Transverse colon (tissue), 4 donors: ENCODE results near the gene CTTN. TPM values are rescaled to one million over a fixed set of nuclear protein-coding genes. Genes with fewer than 3 reads are reported as not detected.

Experiments
- DNase-seq: peaks from one replicate; pipeline ENCODE4 v3.0.0-alpha.2; 2019
- H3K27ac ChIP-seq, 4 donors: fragments of 200-600 bp; sonication (generic); 2 replicates each; pipeline ENCODE4 v1.5.1; 2016 to 2018; ENCODE audit warnings: inconsistent platforms in 4 of 4
- H3K27me3 ChIP-seq: fragments of 200-600 bp; sonication (generic); 2 replicates; pipeline ENCODE4 v1.5.1; 2017; ENCODE audit warnings: inconsistent platforms
- H3K36me3 ChIP-seq, 4 donors: fragments of 200-600 bp; sonication (generic); 2 replicates each; pipeline ENCODE4 v1.5.1; 2017 to 2019; ENCODE audit warnings: inconsistent platforms in 4 of 4
- H3K4me1 ChIP-seq, 4 donors: fragments of 200-600 bp; sonication (generic); 2 replicates each; pipeline ENCODE4 v1.5.1; 2017 to 2020; ENCODE audit warnings: inconsistent platforms in 4 of 4
- H3K4me3 ChIP-seq, 4 donors: fragments of 200-600 bp; sonication (generic); 1 replicate in 1 of 4; 2 replicates in 3 of 4; pipeline versions ENCODE4 v1.5.1 to v1.6.1; 2017 to 2019; ENCODE audit warnings: inconsistent platforms in 4 of 4
- H3K9me3 ChIP-seq, 2 donors: fragments of 200-600 bp; sonication (generic); 2 replicates each; pipeline ENCODE4 v1.5.1; 2017 to 2019; ENCODE audit warnings: inconsistent platforms in 2 of 2
- CTCF ChIP-seq, 5 experiments: fragments of 200-600 bp in 3 of 5; fragments of 450-650 bp in 2 of 5; sonication (generic) in 3 of 5; IDR thresholded peaks; 1 replicate in 2 of 5; 2 replicates in 3 of 5; pipeline ENCODE4 v1.5.1; 2016 to 2017; ENCODE audit warnings: antibody characterized with exemption in 5 of 5, inconsistent platforms in 3 of 5, mild to moderate bottlenecking in 2 of 5, moderate library complexity in 1 of 5
- EP300 ChIP-seq: sonication (generic); formaldehyde crosslinking; IDR thresholded peaks from one replicate; pipeline ENCODE4 v1.6.1; 2017; ENCODE audit warnings: antibody characterized with exemption, low read depth
- POLR2A ChIP-seq: fragments of 450-650 bp; IDR thresholded peaks from one replicate; pipeline ENCODE4 v1.6.1; 2016; ENCODE audit warnings: antibody characterized with exemption, mild to moderate bottlenecking, moderate library complexity
- POLR2AphosphoS5 ChIP-seq, 3 donors: sonication (generic); formaldehyde crosslinking; IDR thresholded peaks; one replicate each; pipeline ENCODE4 v1.6.1; 2016; ENCODE audit warnings: antibody characterized with exemption in 3 of 3
- WGBS, 2 donors: methylation state at CpG; one replicate each; pipeline ENCODE4 v1.1.5; 2018; ENCODE audit warnings: low coverage in 1 of 2; 5-methylcytosine and 5-hydroxymethylcytosine counted together
- in situ Hi-C, 4 donors: fragments of 200-750 bp; cut with MboI; loops; one replicate each; pipeline versions ENCODE4 v1.15.0 to v1.15.1; 2017; ENCODE audit warnings: low sequenced_read_pairs in 3 of 4, low pct_ligation_motif_present in 1 of 4, low pct_unique_long_range_greater_than_20kb in 1 of 4
- intact Hi-C: fragments of 100-400 bp; cut with DNase I; formaldehyde crosslinking; loops from one replicate; pipeline ENCODE4 v1.15.1; 2023; ENCODE audit warnings: low total_unique reads
- total RNA-seq, 4 donors: library from RNA; depleted of rRNA; stranded (reverse); fragments of >200 nt; gene quantifications; one replicate each; pipeline ENCODE4 v1.1.0, GENCODE V29; 2016

Gene CTTN
- total RNA-seq, 4 donors from 2014 or later, result 203 to 449 (median 365) TPM

- TF ChIP-seq EP300 (no peak), POLR2AphosphoS5 (IDR thresholded peaks at IDR 0.05) (no peak), POLR2A (no peak), CTCF (IDR thresholded peaks at IDR 0.05) (no peak)
- DNase-seq, result no peak
- Histone ChIP-seq H3K9me3 (no peaks in the 10 kb centered on the region), H3K27me3 (no peaks in the 10 kb centered on the region), H3K36me3 (peaks cover 0 to 37% (median 9%) of the 10 kb centered on the region in 4 donors), H3K4me1 (no peaks in the 10 kb centered on the region), H3K4me3 (no peak overlapping the region), H3K27ac (no peak overlapping the region)
- intact Hi-C loops, result no loop called here
- in situ Hi-C loops, result no loop called here
- WGBS, 2 donors, result 83 to 95% methylated on average over 4 to 11 of the region's 11 CpGs
These were observed 29.1 kb downstream of the CTTN start for GRCh38 chr11:70427436-70427835.

- no peak overlapping the region for H3K27ac ChIP-seq
- no peak for DNase-seq
- 90 to 94% methylated on average over 4 to 18 of the region's 18 CpGs for WGBS, 2 donors
- in situ Hi-C loops (no loop called here), intact Hi-C loops (no loop called here)
- H3K9me3 ChIP-seq, result no peaks in the 10 kb centered on the region
- H3K27me3 ChIP-seq, result no peaks in the 10 kb centered on the region
- peaks cover 0 to 39% (median 13%) of the 10 kb centered on the region in 4 donors for H3K36me3 ChIP-seq
- no peaks in the 10 kb centered on the region for H3K4me1 ChIP-seq
- TF ChIP-seq POLR2AphosphoS5 (IDR thresholded peaks at IDR 0.05) (no peak), POLR2A (no peak), EP300 (no peak), CTCF (IDR thresholded peaks at IDR 0.05) (no peak)
- no peak overlapping the region for H3K4me3 ChIP-seq
These were observed 30.5 kb downstream of the CTTN start for GRCh38 chr11:70428701-70429427.

- no peaks in the 10 kb centered on the region for H3K27me3 ChIP-seq
- intact Hi-C loops (no loop called here), in situ Hi-C loops (no loop called here)
- H3K4me1 ChIP-seq, result no peaks in the 10 kb centered on the region
- no peak for TF ChIP-seq CTCF (IDR thresholded peaks at IDR 0.05)
- no peak for TF ChIP-seq EP300
- no peak for TF ChIP-seq POLR2AphosphoS5 (IDR thresholded peaks at IDR 0.05)
- TF ChIP-seq POLR2A, result no peak
- peaks cover 0 to 44% (median 14%) of the 10 kb centered on the region in 4 donors for H3K36me3 ChIP-seq
- H3K4me3 ChIP-seq, result no peak overlapping the region
- 81% methylated on average over 8 of the region's 8 CpGs; no CpG with 5 or more reads in 1 of the 2 donors for WGBS, 2 donors
- no peak overlapping the region for H3K27ac ChIP-seq
- no peak for DNase-seq
- no peaks in the 10 kb centered on the region for H3K9me3 ChIP-seq
These were observed 31.0 kb downstream of the CTTN start for GRCh38 chr11:70429428-70429705.

GRCh38 chr11:70429724-70430521, 31.6 kb downstream of the CTTN start:
- intact Hi-C loops, result no loop called here
- in situ Hi-C loops, result no loop called here
- H3K27me3 ChIP-seq, result no peaks in the 10 kb centered on the region
- no peaks in the 10 kb centered on the region for H3K9me3 ChIP-seq
- no peak overlapping the region for H3K27ac ChIP-seq
- TF ChIP-seq CTCF (IDR thresholded peaks at IDR 0.05) (no peak), POLR2A (no peak), POLR2AphosphoS5 (IDR thresholded peaks at IDR 0.05) (no peak), EP300 (no peak)
- DNase-seq, result no peak
- no peak overlapping the region for H3K4me3 ChIP-seq
- peaks cover 0 to 47% (median 14%) of the 10 kb centered on the region in 4 donors for H3K36me3 ChIP-seq
- WGBS, 2 donors, result 82% methylated on average over 11 of the region's 11 CpGs; no CpG with 5 or more reads in 1 of the 2 donors
- H3K4me1 ChIP-seq, result no peaks in the 10 kb centered on the region
